GM23248 (cell line): ENCODE results near the gene ST7. TPM values are rescaled to one million over a fixed set of nuclear protein-coding genes. Genes with fewer than 3 reads are reported as not detected.

Experiments
- DNase-seq: peaks from one replicate; pipeline ENCODE4 v3.0.0-alpha.2; 2015
- H2AFZ ChIP-seq: fragments of 200-600 bp; sonication (generic); 2 replicates; pipeline ENCODE4 v1.6.1; 2016; ENCODE audit warnings: antibody characterized with exemption
- H3F3A ChIP-seq: fragments of 200-600 bp; sonication (generic); 2 replicates; pipeline ENCODE4 v1.6.1; 2016; ENCODE audit warnings: mild to moderate bottlenecking, antibody characterized with exemption, mixed run types; ENCODE audit not compliant: insufficient read depth
- H3K27ac ChIP-seq: fragments of 200-600 bp; sonication (generic); 2 replicates; pipeline ENCODE4 v1.5.1; 2016; ENCODE audit warnings: mild to moderate bottlenecking
- H3K27me3 ChIP-seq: fragments of 200-600 bp; sonication (generic); replicated peaks from 2 replicates; pipeline ENCODE4 v1.6.1; 2016; ENCODE audit warnings: mild to moderate bottlenecking; ENCODE audit not compliant: insufficient read depth
- H3K36me3 ChIP-seq: fragments of 200-600 bp; sonication (generic); 2 replicates; pipeline ENCODE4 v1.6.1; 2016; ENCODE audit warnings: low read depth, mild to moderate bottlenecking
- H3K4me1 ChIP-seq: fragments of 200-600 bp; sonication (generic); 2 replicates; pipeline ENCODE4 v1.6.1; 2016; ENCODE audit warnings: mild to moderate bottlenecking; ENCODE audit not compliant: insufficient read depth
- H3K4me2 ChIP-seq: fragments of 200-600 bp; sonication (generic); one replicate; pipeline ENCODE4 v1.6.1; 2016; ENCODE audit warnings: mild to moderate bottlenecking; ENCODE audit not compliant: unreplicated experiment
- H3K4me3 ChIP-seq: fragments of 200-600 bp; sonication (generic); 2 replicates; pipeline ENCODE4 v1.5.1; 2016; ENCODE audit warnings: mild to moderate bottlenecking
- H3K79me2 ChIP-seq: fragments of 200-600 bp; sonication (generic); 2 replicates; pipeline ENCODE4 v1.6.1; 2016; ENCODE audit warnings: mild to moderate bottlenecking; ENCODE audit not compliant: insufficient read depth
- H3K9ac ChIP-seq: fragments of 200-600 bp; sonication (generic); 2 replicates; pipeline ENCODE4 v1.6.1; 2016; ENCODE audit warnings: mild to moderate bottlenecking
- H3K9me2 ChIP-seq: fragments of 200-600 bp; sonication (generic); 2 replicates; pipeline ENCODE4 v1.6.1; 2016; ENCODE audit warnings: mixed run types, mild to moderate bottlenecking, moderate library complexity; ENCODE audit not compliant: insufficient read depth
- H3K9me3 ChIP-seq: fragments of 200-600 bp; sonication (generic); one replicate; pipeline ENCODE4 v1.6.1; 2017; ENCODE audit warnings: low read depth
- H4K20me1 ChIP-seq: fragments of 200-600 bp; sonication (generic); 2 replicates; pipeline ENCODE4 v1.6.0; 2016; ENCODE audit not compliant: insufficient read depth
- EZH2 ChIP-seq: fragments of 200-600 bp; sonication (generic); IDR thresholded peaks from 2 replicates; pipeline ENCODE4 v1.6.1; 2018; ENCODE audit warnings: antibody characterized with exemption, mild to moderate bottlenecking; ENCODE audit not compliant: insufficient read depth, poor library complexity, severe bottlenecking
- EZH2phosphoT487 ChIP-seq: fragments of 200-600 bp; sonication (generic); IDR thresholded peaks from 2 replicates; pipeline ENCODE4 v1.6.1; 2018; ENCODE audit warnings: antibody characterized with exemption, moderate library complexity, mild to moderate bottlenecking, low read depth; ENCODE audit not compliant: insufficient read depth
- WGBS, 2 experiments: methylation state at CpG; one replicate each; pipeline ENCODE4 v1.1.6; 2015 to 2017; ENCODE audit warnings: low lambda C conversion rate in 2 of 2, low coverage in 1 of 2; ENCODE audit errors: missing lambda C conversion rate in 2 of 2; 5-methylcytosine and 5-hydroxymethylcytosine counted together
- in situ Hi-C: fragments of 300-500 bp; cut with MboI; formaldehyde crosslinking; loops from 2 replicates; pipeline ENCODE4 v1.15.0; 2020
- polyA plus RNA-seq: library from polyadenylated mRNA; unstranded; fragments of >200 nt; fragmentation: Nextera tagmentation; extraction: Ambion mirVana; gene quantifications from 2 replicates; pipeline ENCODE4 v1.2.1, GENCODE V29; 2016
- total RNA-seq: library from RNA; depleted of rRNA; stranded (reverse); fragments of >200 nt; shearing (Covaris generic); gene quantifications from 2 replicates; pipeline ENCODE4 v1.2.3, GENCODE V29; 2014

ST7 gene
- total and polyA plus RNA-seq, 2 experiments from 2014 or later: 17.8 to 21.9 TPM

GRCh38 chr7:117188376-117188775 is 235.1 kb downstream of the ST7 start:
- no peak overlapping the region for H3K4me2 ChIP-seq
- no peak overlapping the region for H3K9ac ChIP-seq
- DNase-seq: no peak
- no peaks in the 10 kb centered on the region for H3K9me3 ChIP-seq
- H3K27ac ChIP-seq: no peak overlapping the region
- in situ Hi-C loops: no loop called here
- no peaks in the 10 kb centered on the region for H3K9me2 ChIP-seq
- no peak overlapping the region for H2AFZ ChIP-seq
- no peaks in the 10 kb centered on the region for H3F3A ChIP-seq
- peaks cover 4% of the 10 kb centered on the region for H3K4me1 ChIP-seq
- no peaks in the 10 kb centered on the region for H4K20me1 ChIP-seq
- no peaks in the 10 kb centered on the region for H3K27me3 ChIP-seq
- TF ChIP-seq EZH2phosphoT487 (no peak), EZH2 (no peak)
- H3K4me3 ChIP-seq: no peak overlapping the region
- no peaks in the 10 kb centered on the region; the same call in 1 of the 2 replicates for H3K36me3 ChIP-seq
- H3K79me2 ChIP-seq: no peaks in the 10 kb centered on the region

GRCh38 chr7:117188949-117189592 is 235.8 kb downstream of the ST7 start:
- Histone ChIP-seq H3K9me3 (no peaks in the 10 kb centered on the region), H3K79me2 (no peaks in the 10 kb centered on the region), H3K4me2 (no peak overlapping the region), H3K4me3 (no peak overlapping the region), H3F3A (no peaks in the 10 kb centered on the region), H3K36me3 (no peaks in the 10 kb centered on the region; the same call in 1 of the 2 replicates), H3K9me2 (no peaks in the 10 kb centered on the region), H3K27me3 (no peaks in the 10 kb centered on the region), H3K9ac (no peak overlapping the region), H4K20me1 (no peaks in the 10 kb centered on the region), H2AFZ (no peak overlapping the region), H3K27ac (no peak overlapping the region), H3K4me1 (peaks cover 10% of the 10 kb centered on the region)
- DNase-seq: peak; percentile 10
- in situ Hi-C loops: no loop called here
- WGBS, 2 experiments: 87 to 91% methylated on average over 5 of the region's 5 CpGs
- TF ChIP-seq EZH2: no peak
- TF ChIP-seq EZH2phosphoT487: no peak

GRCh38 chr7:117190104-117190503 is 236.8 kb downstream of the ST7 start:
- Histone ChIP-seq H3K36me3 (no peaks in the 10 kb centered on the region; the same call in 1 of the 2 replicates), H3K79me2 (no peaks in the 10 kb centered on the region), H3K27ac (no peak overlapping the region), H2AFZ (no peak overlapping the region), H3K4me1 (peaks cover 13% of the 10 kb centered on the region), H3K9ac (no peak overlapping the region), H3K4me2 (no peak overlapping the region), H3K4me3 (no peak overlapping the region), H3K9me2 (no peaks in the 10 kb centered on the region), H4K20me1 (no peaks in the 10 kb centered on the region), H3K27me3 (no peaks in the 10 kb centered on the region), H3K9me3 (no peaks in the 10 kb centered on the region), H3F3A (no peaks in the 10 kb centered on the region)
- WGBS, 2 experiments: 94 to 97% methylated on average over 8 of the region's 8 CpGs
- no peak for DNase-seq
- in situ Hi-C loops: no loop called here
- no peak for TF ChIP-seq EZH2
- no peak for TF ChIP-seq EZH2phosphoT487

- Histone ChIP-seq H3K79me2 (no peaks in the 10 kb centered on the region), H3K4me3 (no peak overlapping the region), H3K4me1 (peaks cover 13% of the 10 kb centered on the region), H3K36me3 (no peaks in the 10 kb centered on the region; the same call in 1 of the 2 replicates), H3K9ac (no peak overlapping the region), H3K27ac (no peak overlapping the region), H3K27me3 (no peaks in the 10 kb centered on the region), H2AFZ (no peak overlapping the region), H4K20me1 (no peaks in the 10 kb centered on the region), H3K9me3 (no peaks in the 10 kb centered on the region), H3K4me2 (no peak overlapping the region), H3F3A (no peaks in the 10 kb centered on the region), H3K9me2 (no peaks in the 10 kb centered on the region)
- WGBS, 2 experiments: 93 to 95% methylated on average over 9 of the region's 9 CpGs
- in situ Hi-C loops: no loop called here
- TF ChIP-seq EZH2phosphoT487: no peak
- TF ChIP-seq EZH2: no peak
- DNase-seq: no peak
These were observed 237.6 kb downstream of the ST7 start for GRCh38 chr7:117190746-117191435.

GRCh38 chr7:117192108-117192507 is 238.8 kb downstream of the ST7 start:
- 75 to 87% methylated on average over 1 of the region's 1 CpG for WGBS, 2 experiments
- no peak overlapping the region for H3K4me3 ChIP-seq
- H3K4me2 ChIP-seq: no peak overlapping the region
- peaks cover 13% of the 10 kb centered on the region for H3K4me1 ChIP-seq
- H3K27ac ChIP-seq: no peak overlapping the region
- no peaks in the 10 kb centered on the region for H4K20me1 ChIP-seq
- H3K9me2 ChIP-seq: no peaks in the 10 kb centered on the region
- in situ Hi-C loops: no loop called here
- no peaks in the 10 kb centered on the region; the same call in 1 of the 2 replicates for H3K36me3 ChIP-seq
- TF ChIP-seq EZH2phosphoT487: no peak
- no peak for TF ChIP-seq EZH2
- no peak for DNase-seq
- no peak overlapping the region for H3K9ac ChIP-seq
- no peaks in the 10 kb centered on the region for H3K9me3 ChIP-seq
- H3K79me2 ChIP-seq: no peaks in the 10 kb centered on the region
- H3F3A ChIP-seq: no peaks in the 10 kb centered on the region
- H2AFZ ChIP-seq: no peak overlapping the region
- H3K27me3 ChIP-seq: no peaks in the 10 kb centered on the region
